ENCODE results near the gene SLC6A3. TPM values are rescaled to one million over a fixed set of nuclear protein-coding genes. Genes with fewer than 3 reads are reported as not detected.
A peak's percentile ranks its signal among the peaks of the same experiment; 100 is the strongest.

The SLC6A3 gene
- total RNA-seq, 2 donors from 2014 or later: not detected

DNA sequence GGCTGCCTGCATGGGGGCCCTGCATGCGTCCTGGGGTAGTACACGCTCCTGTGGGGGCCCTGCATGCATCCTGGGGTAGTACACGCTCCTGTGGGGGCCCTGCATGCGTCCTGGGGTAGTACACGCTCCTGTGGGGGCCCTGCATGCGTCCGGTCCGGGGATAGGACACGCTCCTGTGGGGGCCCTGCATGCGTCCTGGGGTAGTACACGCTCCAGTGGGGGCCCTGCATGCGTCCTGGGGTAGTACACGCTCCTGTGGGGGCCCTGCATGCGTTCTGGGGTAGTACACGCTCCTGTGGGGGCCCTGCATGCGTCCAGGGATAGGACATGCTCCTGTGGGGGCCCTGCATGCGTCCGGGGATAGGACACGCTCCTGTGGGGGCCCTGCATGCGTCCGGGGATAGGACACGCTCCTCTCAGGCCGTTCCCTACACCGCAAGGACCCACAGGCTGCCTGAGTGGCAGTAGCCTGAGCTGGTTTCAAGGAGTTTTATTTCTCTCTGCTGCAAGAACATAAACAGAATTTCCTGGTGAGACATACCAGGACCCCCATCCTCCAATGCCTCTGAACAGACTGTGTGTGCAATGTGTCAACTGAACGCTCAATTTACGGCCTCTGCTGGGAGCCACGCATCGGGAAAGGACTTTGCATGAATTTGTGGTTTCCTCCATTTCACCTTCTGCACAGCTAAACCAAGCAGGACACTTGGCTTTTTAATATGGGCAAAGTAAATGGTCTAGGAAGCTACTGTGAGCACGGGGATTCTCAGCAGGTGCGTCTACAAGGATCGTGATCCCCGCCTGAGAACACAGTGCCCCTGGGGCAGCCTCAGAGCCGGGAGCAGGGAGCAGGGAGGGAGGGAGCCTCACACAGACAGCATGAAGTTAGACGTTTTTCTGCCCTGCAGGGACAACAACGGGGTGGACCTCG, 51.4 kb downstream of the SLC6A3 start:
- H3K4me3 Mint-ChIP-seq: no peak overlapping the region
- peaks cover 22% of the 10 kb centered on the region for H3K27me3 Mint-ChIP-seq
- H3K9me3 Mint-ChIP-seq: no peaks in the 10 kb centered on the region
- ATAC-seq (replicated peaks): no peak
- H3K4me1 Mint-ChIP-seq: no peaks in the 10 kb centered on the region
- no peaks in the 10 kb centered on the region for H3K36me3 Mint-ChIP-seq (ENCODE audit: low read depth)
- H3K27ac Mint-ChIP-seq: no peak overlapping the region

DNA sequence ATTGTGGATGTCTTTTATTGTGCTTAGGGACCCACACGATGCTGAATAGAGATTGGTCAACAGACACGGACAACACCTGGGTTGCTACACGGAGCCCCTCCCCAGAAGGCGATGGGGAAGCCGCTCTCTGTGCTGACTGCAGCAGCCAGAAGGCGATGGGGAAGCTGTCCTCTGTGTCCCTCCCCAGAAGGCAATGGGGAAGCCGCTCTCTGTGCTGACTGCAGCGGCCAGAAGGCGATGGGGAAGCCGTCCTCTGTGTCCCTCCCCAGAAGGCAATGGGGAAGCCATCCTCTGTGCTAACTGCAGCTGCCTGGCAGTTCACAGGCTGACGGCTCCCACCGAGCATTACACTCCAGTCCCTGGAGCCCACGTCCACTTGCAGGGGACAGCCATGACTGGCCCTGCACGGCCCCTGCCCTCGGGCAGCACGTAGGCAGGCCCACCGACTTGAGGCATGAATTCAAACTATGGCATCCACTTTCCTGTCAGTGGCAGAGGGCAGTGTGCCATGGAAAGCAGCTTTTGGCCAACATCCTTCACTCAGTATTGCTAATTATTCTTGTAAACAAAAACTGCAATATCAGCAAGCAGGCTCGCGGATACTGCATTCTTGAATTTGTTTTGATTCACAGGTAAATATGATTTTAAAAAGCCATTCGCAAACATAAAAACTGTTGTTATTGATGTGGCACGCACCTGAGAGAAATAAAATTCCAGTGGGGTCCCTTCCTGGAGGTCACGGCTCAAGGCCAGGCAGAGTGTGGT, 52.3 kb downstream of the SLC6A3 start:
- ATAC-seq (replicated peaks): no peak

DNA sequence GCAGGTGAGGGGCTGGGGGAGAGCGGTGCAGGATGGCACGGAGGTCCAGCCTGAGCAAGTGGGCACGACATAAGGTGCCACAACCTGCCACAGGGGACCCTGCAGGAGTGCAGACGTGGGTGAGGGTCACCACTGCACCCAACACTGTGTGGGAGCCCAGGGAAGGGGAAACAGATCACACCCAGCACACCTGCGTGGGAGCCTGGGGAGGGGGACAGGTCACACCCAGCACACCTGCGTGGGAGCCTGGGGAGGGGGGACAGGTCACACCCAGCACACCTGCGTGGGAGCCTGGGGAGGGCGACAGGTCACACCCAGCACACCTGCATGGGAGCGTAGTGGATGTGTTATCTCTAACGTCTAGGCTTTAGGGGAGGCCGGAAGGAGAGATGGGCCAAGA, 53.0 kb downstream of the SLC6A3 start:
- ATAC-seq (replicated peaks): no peak
- no peak overlapping the region for H3K27ac Mint-ChIP-seq
- H3K9me3 Mint-ChIP-seq: no peaks in the 10 kb centered on the region
- peaks cover under 1% of the 10 kb centered on the region for H3K4me1 Mint-ChIP-seq
- H3K4me3 Mint-ChIP-seq: no peak overlapping the region
- H3K36me3 Mint-ChIP-seq (ENCODE audit: low read depth): no peaks in the 10 kb centered on the region
- H3K27me3 Mint-ChIP-seq: peaks cover 17% of the 10 kb centered on the region

More for the DNA sequence above, 52.3 kb downstream of the SLC6A3 start:
- no peaks in the 10 kb centered on the region for H3K36me3 Mint-ChIP-seq (ENCODE audit: low read depth)
- H3K9me3 Mint-ChIP-seq: no peaks in the 10 kb centered on the region
- H3K4me3 Mint-ChIP-seq: no peak overlapping the region
- no peak overlapping the region for H3K27ac Mint-ChIP-seq
- H3K27me3 Mint-ChIP-seq: peaks cover 22% of the 10 kb centered on the region
- H3K4me1 Mint-ChIP-seq: no peaks in the 10 kb centered on the region

DNA sequence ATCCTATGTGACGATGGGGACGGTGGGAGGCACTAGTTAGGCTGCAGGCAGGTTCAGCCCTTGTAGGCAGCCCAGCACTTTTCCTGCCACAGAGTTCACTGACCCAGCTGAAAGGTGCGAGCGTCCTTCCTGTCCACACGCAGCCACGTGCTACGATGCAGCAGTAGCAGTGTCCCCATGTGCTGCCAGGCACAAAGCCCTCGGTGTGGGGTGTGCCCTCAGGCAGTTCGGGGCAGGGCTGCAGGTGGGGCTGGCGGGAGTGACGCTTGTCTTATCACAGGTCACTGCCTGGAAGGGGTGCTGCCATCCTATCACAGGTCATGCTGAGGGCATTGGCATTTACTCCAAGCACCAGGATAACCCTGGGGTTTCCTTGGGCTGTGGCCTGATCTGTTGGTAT, 53.5 kb downstream of the SLC6A3 start:
- Mint-ChIP-seq H3K9me3 (no peaks in the 10 kb centered on the region), H3K27me3 (peaks cover 14% of the 10 kb centered on the region), H3K36me3 (ENCODE audit: low read depth) (no peaks in the 10 kb centered on the region), H3K4me3 (no peak overlapping the region), H3K4me1 (peaks cover 5% of the 10 kb centered on the region), H3K27ac (no peak overlapping the region)
- no peak for ATAC-seq (replicated peaks)

DNA sequence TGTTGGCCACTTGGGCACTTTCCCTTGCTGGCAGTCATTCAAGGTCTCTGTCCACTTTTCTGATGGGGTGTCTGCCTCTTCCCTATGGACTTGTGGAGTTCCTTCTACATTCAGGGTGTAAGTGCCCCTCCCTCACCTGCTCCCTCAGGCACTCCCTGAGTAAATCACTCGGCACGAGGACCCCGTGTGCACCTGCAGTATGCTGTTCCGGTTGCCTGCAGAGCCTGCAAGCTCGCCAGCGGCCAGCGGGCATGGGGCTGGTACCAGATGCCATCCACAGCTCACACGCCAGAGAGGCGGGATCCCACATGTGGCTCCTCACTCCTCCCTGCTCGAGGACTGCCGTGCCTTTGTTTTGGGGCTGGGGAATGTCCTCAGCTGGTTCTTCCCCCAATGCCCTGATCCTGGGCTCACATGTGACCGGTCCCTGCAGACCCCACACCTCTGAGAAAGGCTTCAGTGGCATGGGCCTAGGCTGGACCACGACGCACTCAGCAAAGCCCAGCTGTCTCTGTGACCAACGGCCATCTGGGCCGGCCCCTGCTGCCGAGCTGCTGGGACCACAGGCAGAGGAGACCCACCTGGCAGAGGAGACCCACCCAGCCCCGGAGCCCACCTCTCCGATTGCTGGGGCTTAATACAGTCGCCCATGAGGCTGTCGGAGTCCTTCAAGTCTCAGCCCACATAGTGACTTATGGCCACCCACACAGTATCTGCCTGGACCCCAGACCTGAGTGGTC, 54.2 kb downstream of the SLC6A3 start:
- ATAC-seq (replicated peaks): no peak
- Mint-ChIP-seq H3K4me3 (no peak overlapping the region), H3K9me3 (no peaks in the 10 kb centered on the region), H3K36me3 (ENCODE audit: low read depth) (no peaks in the 10 kb centered on the region), H3K27ac (no peak overlapping the region), H3K27me3 (peaks cover 11% of the 10 kb centered on the region), H3K4me1 (peaks cover 5% of the 10 kb centered on the region)

DNA sequence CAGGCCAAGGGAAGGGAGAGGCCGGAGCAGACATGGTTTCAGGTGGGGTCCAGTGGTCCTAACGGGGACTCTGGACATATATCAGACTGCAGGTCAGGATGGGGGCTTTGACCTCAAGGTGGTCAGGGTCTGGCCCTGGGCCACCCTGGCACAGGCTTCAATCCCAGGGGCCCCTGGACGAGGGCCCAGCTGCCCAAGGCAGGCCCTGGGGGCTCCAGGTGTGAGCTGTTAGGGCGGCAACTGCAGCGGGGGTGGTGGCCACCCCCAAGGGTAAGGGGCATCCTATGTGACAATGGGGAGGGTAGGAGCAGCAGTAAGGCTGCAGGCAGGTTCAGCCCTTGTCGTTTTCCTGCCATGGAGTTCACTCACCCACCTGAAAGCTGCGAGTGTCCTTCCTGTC, 54.9 kb downstream of the SLC6A3 start:
- Mint-ChIP-seq H3K4me3 (no peak overlapping the region), H3K27me3 (peaks cover 7% of the 10 kb centered on the region), H3K4me1 (peaks cover 5% of the 10 kb centered on the region), H3K36me3 (ENCODE audit: low read depth) (no peaks in the 10 kb centered on the region), H3K27ac (no peak overlapping the region), H3K9me3 (no peaks in the 10 kb centered on the region)
- ATAC-seq (replicated peaks): no peak

DNA sequence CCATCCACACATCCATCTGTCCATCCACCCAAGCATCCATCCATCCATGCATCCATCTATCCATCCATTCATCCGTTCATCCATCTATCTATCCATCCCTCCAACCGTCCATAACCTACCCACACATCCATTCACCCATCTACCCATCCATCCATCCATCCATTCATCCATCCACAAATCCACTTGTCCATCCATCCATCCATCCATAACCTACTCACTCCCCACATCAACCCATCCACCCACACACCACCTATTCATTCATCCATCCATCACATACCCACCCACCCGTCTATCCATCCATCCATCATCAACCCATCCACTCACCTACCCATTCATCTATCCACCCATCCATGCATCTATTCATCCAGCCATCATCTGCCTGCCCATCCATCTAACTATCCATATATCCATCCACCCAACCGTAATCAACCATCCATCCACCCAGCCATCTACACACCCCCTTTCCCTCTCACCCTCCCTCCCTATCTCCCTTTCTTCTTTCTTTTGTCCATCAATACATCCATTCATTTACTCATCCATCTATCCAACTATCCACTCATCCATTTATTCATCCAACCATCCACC, 56.8 kb downstream of the SLC6A3 start:
- Mint-ChIP-seq H3K9me3 (no peaks in the 10 kb centered on the region), H3K27ac (peak overlapping the region; percentile 0), H3K27me3 (peaks cover 2% of the 10 kb centered on the region), H3K4me1 (peaks cover 5% of the 10 kb centered on the region), H3K36me3 (ENCODE audit: low read depth) (no peaks in the 10 kb centered on the region), H3K4me3 (no peak overlapping the region)
- ATAC-seq (replicated peaks): no peak

DNA sequence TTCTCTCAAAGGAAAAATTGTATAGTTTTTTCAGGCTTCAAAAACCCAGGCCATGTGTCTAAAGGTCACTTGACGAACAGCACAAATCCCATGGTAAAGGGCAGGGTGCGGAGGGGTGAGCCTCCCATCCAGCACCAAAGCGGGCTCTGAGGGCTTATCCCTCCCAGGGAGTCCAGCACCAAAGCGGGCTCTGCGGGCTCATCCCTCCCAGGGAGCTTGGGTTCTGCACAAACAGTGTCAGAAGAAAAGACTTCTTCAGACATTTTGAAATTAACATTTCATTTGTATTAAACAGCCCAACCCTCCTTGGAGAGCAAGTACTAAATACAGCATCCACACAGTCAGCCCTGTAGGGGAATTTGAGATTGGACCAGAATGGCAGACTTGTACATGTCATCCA, 57.4 kb downstream of the SLC6A3 start:
- no peak for ATAC-seq (replicated peaks)
- H3K4me1 Mint-ChIP-seq: peaks cover 5% of the 10 kb centered on the region
- H3K9me3 Mint-ChIP-seq: no peaks in the 10 kb centered on the region
- no peak overlapping the region for H3K27ac Mint-ChIP-seq
- no peaks in the 10 kb centered on the region for H3K36me3 Mint-ChIP-seq (ENCODE audit: low read depth)
- H3K4me3 Mint-ChIP-seq: no peak overlapping the region
- peaks cover 2% of the 10 kb centered on the region for H3K27me3 Mint-ChIP-seq

DNA sequence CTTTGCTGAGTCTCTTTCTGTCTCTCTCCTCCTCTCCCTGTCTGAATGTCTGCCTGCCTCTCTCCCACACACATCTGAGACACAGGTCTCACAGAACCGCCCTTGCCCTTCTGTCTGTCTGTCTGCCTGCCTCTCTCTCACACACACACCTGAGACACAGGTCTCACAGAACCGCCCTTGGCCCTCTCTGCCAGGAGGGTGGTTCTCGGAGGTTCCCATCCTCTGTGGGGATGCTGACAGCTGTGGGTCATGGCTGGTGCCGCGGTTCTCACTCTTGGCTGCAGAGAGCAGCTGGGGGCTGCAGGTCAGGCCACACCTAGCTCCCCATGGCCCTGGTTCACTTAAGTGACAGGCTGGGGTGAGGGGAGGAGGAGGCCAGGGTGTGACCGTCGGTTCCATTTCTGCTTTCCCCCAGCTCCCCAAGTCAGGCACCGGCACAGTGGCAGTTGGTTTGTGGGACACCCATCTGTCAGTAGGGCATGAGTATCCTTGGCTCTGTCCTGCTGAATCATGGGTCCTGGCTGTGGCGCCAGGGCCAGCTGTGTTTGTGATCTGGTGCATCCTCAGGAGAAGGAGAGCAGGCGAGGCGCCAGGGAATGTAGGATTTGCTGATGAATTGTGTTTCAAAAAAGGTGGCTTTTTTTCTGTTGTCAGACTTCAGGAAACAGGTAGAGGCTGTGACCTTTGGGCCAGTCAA, 58.0 kb downstream of the SLC6A3 start:
- Mint-ChIP-seq H3K36me3 (ENCODE audit: low read depth) (no peaks in the 10 kb centered on the region), H3K27me3 (peaks cover 2% of the 10 kb centered on the region), H3K4me1 (peaks cover 5% of the 10 kb centered on the region), H3K27ac (peak overlapping the region; percentile 72), H3K4me3 (peak overlapping the region; percentile 90), H3K9me3 (no peaks in the 10 kb centered on the region)
- ATAC-seq (replicated peaks): no peak

DNA sequence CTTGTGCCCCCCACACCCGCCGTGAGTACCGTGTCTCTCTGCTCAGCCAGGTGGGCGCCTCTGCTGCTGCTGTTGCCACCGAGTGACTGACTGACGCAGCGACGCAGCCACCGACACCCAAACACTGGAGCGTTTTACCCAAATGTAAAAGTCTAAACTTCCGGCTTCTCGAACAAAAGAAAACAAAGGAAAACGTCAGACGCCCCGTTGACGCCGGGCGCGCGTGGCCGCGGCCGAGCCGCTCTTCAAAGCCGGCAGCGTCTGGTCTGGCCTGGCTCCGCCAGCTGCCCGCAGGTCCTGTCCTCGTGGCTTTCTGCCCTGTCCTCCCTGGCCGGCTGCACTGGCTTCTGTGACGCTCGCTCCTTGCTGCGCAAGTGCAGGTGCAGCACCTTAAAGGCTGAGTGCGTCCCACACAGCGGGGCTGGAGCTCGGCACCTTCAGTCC, 58.9 kb downstream of the SLC6A3 start:
- Mint-ChIP-seq H3K36me3 (ENCODE audit: low read depth) (no peaks in the 10 kb centered on the region), H3K4me3 (peak overlapping the region; percentile 90), H3K27ac (peak overlapping the region; percentile 72), H3K4me1 (peaks cover 8% of the 10 kb centered on the region), H3K27me3 (peaks cover 4% of the 10 kb centered on the region), H3K9me3 (no peaks in the 10 kb centered on the region)
- peak; percentile 67 for ATAC-seq (replicated peaks)

DNA sequence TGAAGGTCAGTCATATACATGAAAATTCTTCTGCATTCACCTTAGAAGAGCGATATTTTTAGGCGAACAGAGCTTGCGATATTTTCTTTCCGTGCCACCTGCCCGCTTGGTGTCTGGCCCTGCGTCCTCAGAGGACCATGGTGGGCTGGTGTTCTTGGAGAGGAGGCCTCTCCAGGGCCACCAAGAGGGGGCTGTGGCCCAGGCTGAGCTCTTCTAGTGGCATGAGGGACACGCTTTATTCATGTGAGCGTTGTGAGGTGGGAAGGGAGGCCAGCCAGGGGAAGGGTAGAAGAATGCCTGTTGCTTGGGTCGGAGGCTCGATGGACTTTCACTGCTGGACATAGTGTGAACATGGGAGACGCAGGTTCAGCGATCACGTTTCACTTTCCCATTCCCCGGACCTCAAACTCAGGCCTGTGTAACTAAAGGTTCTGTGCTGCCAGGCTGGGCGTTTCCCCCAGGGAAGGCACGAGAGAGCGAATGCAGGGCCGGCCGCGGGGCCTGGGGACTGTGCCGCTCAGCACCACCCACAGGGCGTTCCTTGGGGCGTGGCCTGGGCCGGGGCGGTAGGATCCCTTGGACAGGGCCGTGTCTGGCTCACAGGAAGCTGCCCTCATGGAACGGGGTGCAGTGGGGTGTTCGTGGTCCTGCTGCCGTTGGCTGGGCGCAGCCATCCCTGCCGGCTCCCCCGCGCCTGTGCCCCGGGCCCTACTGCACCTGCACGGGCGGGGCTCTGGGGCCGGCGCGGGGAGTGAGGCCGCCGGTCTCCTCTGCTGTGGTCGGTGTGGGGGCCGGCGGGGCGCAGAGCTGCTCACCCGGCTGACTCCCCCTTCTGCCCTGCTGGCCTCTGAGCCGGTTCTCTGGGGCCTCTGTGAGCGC, 59.6 kb downstream of the SLC6A3 start:
- peaks cover 4% of the 10 kb centered on the region for H3K27me3 Mint-ChIP-seq
- H3K27ac Mint-ChIP-seq: peak overlapping the region; percentile 72
- H3K36me3 Mint-ChIP-seq (ENCODE audit: low read depth): no peaks in the 10 kb centered on the region
- peak; percentile 98 for ATAC-seq (replicated peaks)
- peak overlapping the region; percentile 90 for H3K4me3 Mint-ChIP-seq
- no peaks in the 10 kb centered on the region for H3K9me3 Mint-ChIP-seq
- peaks cover 12% of the 10 kb centered on the region for H3K4me1 Mint-ChIP-seq

DNA sequence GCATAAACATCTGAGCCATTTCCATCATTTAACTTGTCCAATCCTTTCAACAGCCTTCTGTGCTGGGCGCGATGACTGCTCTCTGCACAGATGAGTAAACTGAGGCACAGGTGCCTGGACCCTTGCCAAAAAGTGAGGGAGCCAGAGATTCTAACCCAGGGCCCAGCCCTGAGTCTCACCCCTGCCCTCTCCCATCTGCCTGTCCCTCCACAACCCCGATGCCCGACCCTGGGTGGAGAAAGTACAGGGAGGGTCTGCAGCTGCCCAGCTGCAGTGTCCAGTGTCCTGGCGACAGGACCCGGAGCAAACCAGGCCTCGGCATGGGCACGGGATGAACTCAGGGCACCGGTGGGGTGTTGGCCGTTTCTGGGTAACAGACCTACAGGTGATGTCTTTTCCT, 60.7 kb downstream of the SLC6A3 start:
- H3K36me3 Mint-ChIP-seq (ENCODE audit: low read depth): no peaks in the 10 kb centered on the region
- peaks cover 12% of the 10 kb centered on the region for H3K4me1 Mint-ChIP-seq
- H3K4me3 Mint-ChIP-seq: no peak overlapping the region
- peaks cover 4% of the 10 kb centered on the region for H3K27me3 Mint-ChIP-seq
- ATAC-seq (replicated peaks): no peak
- no peaks in the 10 kb centered on the region for H3K9me3 Mint-ChIP-seq
- no peak overlapping the region for H3K27ac Mint-ChIP-seq

DNA sequence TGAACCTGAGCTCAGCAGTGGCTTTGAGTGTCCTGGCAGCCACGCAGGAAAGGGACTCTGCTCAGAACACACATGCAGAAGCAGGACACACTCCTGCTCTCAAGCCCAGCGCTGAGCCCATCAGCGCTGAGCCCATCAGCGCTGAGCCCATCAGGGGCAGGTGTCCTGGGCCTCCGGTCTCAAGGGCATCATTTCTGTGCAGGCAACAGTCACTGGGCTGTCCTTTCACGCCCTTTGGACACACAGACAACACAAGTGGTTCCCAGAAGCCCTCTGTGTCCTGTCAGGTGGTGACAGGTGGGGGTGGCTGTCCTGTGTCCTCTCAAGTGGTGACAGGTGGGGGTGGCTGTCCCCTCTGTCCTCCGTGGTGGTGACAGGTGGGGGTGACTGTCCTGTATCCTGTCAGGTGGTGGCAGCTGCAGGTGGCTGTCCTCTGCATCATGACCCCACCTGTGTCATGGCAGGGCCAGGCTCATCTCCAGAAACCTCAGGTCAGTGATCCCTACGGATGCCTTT, 61.3 kb downstream of the SLC6A3 start:
- no peaks in the 10 kb centered on the region for H3K36me3 Mint-ChIP-seq (ENCODE audit: low read depth)
- ATAC-seq (replicated peaks): no peak
- no peak overlapping the region for H3K4me3 Mint-ChIP-seq
- H3K9me3 Mint-ChIP-seq: no peaks in the 10 kb centered on the region
- H3K27me3 Mint-ChIP-seq: peaks cover 4% of the 10 kb centered on the region
- no peak overlapping the region for H3K27ac Mint-ChIP-seq
- peaks cover 12% of the 10 kb centered on the region for H3K4me1 Mint-ChIP-seq
